Measurements from ENCODE around the gene RAPGEF6.
A peak's percentile ranks its signal among the peaks of the same experiment; 100 is the strongest.

RAPGEF6 gene

GRCh38 chr5:131413605-131414559 lies 221.1 kb downstream of the RAPGEF6 start:
- Histone ChIP-seq H3K4ac (ENCODE audit: low read depth, low read length) (no peak overlapping the region), H3K9me3 (ENCODE audit: insufficient read depth, low read depth, low read length) (no peaks in the 10 kb centered on the region), H2AFZ (ENCODE audit: insufficient read depth, low read length, poor library complexity) (no peak overlapping the region), H2BK120ac (ENCODE audit: insufficient read depth, low read length, poor library complexity) (no peak overlapping the region), H2AK5ac (ENCODE audit: low read length) (no peak overlapping the region), H3K18ac (ENCODE audit: low read length) (no peak overlapping the region), H3K9ac (ENCODE audit: low read length) (no peak overlapping the region), H3K23ac (ENCODE audit: low read length) (no peak overlapping the region), H3K27me3 (ENCODE audit: insufficient read depth, low read length) (no peaks in the 10 kb centered on the region), H3K27ac (ENCODE audit: low read depth, low read length) (no peak overlapping the region), H3K79me1 (ENCODE audit: low read length) (no peaks in the 10 kb centered on the region), H4K12ac (ENCODE audit: low read depth, low read length) (no peak overlapping the region), H3K4me2 (ENCODE audit: low read length) (no peak overlapping the region), H4K91ac (ENCODE audit: low read depth, low read length) (no peak overlapping the region), H3K4me1 (ENCODE audit: control insufficient read depth in 1 of 2, insufficient read depth in 2 of 2, low read length in 2 of 2) (no peaks in the 10 kb centered on the region), H2BK12ac (ENCODE audit: low read length) (no peak overlapping the region), H2BK5ac (ENCODE audit: low read depth, low read length, poor library complexity) (no peak overlapping the region), H3K36me3 (ENCODE audit: control insufficient read depth in 1 of 2, insufficient read depth in 2 of 2, low read length in 2 of 2) (no peaks in the 10 kb centered on the region), H3K14ac (ENCODE audit: low read length) (no peak overlapping the region), H4K8ac (ENCODE audit: low read depth, low read length) (no peak overlapping the region), H3K79me2 (ENCODE audit: control insufficient read depth, insufficient read depth, low read length, poor library complexity) (no peaks in the 10 kb centered on the region), H3K4me3 (ENCODE audit: low read depth, low read length) (no peak overlapping the region)
- DNase-seq = no peak
- WGBS (ENCODE audit: extremely low coverage, insufficient coverage, insufficient read length) = no CpG with 5 or more reads among the region's 4 CpGs

DNA sequence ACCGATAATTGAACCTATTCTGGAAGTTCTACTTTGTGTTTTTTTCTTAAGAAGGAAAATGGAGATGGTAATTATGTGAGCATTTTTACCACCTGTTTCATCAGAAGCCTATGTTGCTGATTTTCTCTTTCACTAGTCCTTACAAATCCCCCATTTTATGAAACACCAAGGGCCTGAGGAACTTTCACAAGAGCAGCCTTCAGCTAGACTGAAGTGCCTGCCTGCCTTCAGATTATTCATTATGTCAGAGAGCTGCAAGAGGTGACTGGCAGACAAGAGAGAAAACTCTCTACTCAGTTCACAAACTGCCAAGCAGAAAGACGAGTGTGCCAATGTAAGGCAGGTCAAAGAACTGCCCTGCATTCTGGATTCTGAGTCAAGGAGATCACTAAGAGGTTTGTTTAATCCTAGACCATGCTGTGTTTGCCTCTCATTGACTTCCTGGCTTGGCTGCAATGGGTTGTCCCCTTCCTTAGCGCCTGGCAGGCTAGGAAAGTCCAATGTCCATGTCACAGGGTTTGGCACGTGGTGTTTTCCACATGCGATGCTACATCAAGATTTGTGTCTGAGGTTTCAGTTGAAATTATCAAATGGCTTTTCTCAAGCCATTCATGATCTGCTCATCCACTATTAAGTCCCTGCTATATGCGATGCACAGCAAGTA lies 227.9 kb downstream of the RAPGEF6 start:
- H3K9me3 ChIP-seq (ENCODE audit: insufficient read depth, low read depth, low read length) = no peaks in the 10 kb centered on the region
- no peaks in the 10 kb centered on the region for H3K79me1 ChIP-seq (ENCODE audit: low read length)
- WGBS (ENCODE audit: extremely low coverage, insufficient coverage, insufficient read length) = no CpG with 5 or more reads among the region's 6 CpGs
- H4K91ac ChIP-seq (ENCODE audit: low read depth, low read length) = no peak overlapping the region
- no peaks in the 10 kb centered on the region for H3K27me3 ChIP-seq (ENCODE audit: insufficient read depth, low read length)
- no peak overlapping the region for H3K27ac ChIP-seq (ENCODE audit: low read depth, low read length)
- H3K23ac ChIP-seq (ENCODE audit: low read length) = no peak overlapping the region
- H3K36me3 ChIP-seq (ENCODE audit: control insufficient read depth in 1 of 2, insufficient read depth in 2 of 2, low read length in 2 of 2) = peaks cover 2 to 11% of the 10 kb centered on the region in 2 experiments
- no peak overlapping the region for H2AFZ ChIP-seq (ENCODE audit: insufficient read depth, low read length, poor library complexity)
- DNase-seq = no peak
- H3K4ac ChIP-seq (ENCODE audit: low read depth, low read length) = no peak overlapping the region
- no peak overlapping the region for H3K4me3 ChIP-seq (ENCODE audit: low read depth, low read length)
- H2BK5ac ChIP-seq (ENCODE audit: low read depth, low read length, poor library complexity) = no peak overlapping the region
- H4K8ac ChIP-seq (ENCODE audit: low read depth, low read length) = no peak overlapping the region
- H3K9ac ChIP-seq (ENCODE audit: low read length) = no peak overlapping the region
- no peak overlapping the region for H2BK12ac ChIP-seq (ENCODE audit: low read length)
- no peak overlapping the region for H3K14ac ChIP-seq (ENCODE audit: low read length)
- no peaks in the 10 kb centered on the region for H3K79me2 ChIP-seq (ENCODE audit: control insufficient read depth, insufficient read depth, low read length, poor library complexity)
- no peak overlapping the region for H2BK120ac ChIP-seq (ENCODE audit: insufficient read depth, low read length, poor library complexity)
- H3K4me2 ChIP-seq (ENCODE audit: low read length) = no peak overlapping the region
- no peak overlapping the region for H3K18ac ChIP-seq (ENCODE audit: low read length)
- no peak overlapping the region for H4K12ac ChIP-seq (ENCODE audit: low read depth, low read length)
- H2AK5ac ChIP-seq (ENCODE audit: low read length) = no peak overlapping the region
- H3K4me1 ChIP-seq (ENCODE audit: control insufficient read depth in 1 of 2, insufficient read depth in 2 of 2, low read length in 2 of 2) = peaks cover 2 to 5% of the 10 kb centered on the region in 2 experiments

GRCh38 chr5:131406076-131406475 lies 229.0 kb downstream of the RAPGEF6 start:
- H4K91ac ChIP-seq (ENCODE audit: low read depth, low read length) = no peak overlapping the region

GRCh38 chr5:131405674-131406073 lies 229.4 kb downstream of the RAPGEF6 start:
- peak in 1 of 2 donors; percentile 17 for DNase-seq
- Histone ChIP-seq H2BK12ac (ENCODE audit: low read length) (no peak overlapping the region), H3K14ac (ENCODE audit: low read length) (no peak overlapping the region), H4K8ac (ENCODE audit: low read depth, low read length) (no peak overlapping the region), H3K18ac (ENCODE audit: low read length) (no peak overlapping the region), H4K91ac (ENCODE audit: low read depth, low read length) (no peak overlapping the region), H2BK5ac (ENCODE audit: low read depth, low read length, poor library complexity) (no peak overlapping the region), H3K36me3 (ENCODE audit: control insufficient read depth in 1 of 2, insufficient read depth in 2 of 2, low read length in 2 of 2) (peaks cover 2 to 11% of the 10 kb centered on the region in 2 experiments), H2AFZ (ENCODE audit: insufficient read depth, low read length, poor library complexity) (no peak overlapping the region), H3K27me3 (ENCODE audit: insufficient read depth, low read length) (no peaks in the 10 kb centered on the region), H2AK5ac (ENCODE audit: low read length) (no peak overlapping the region), H3K4me2 (ENCODE audit: low read length) (no peak overlapping the region), H3K4me3 (ENCODE audit: low read depth, low read length) (no peak overlapping the region), H3K9ac (ENCODE audit: low read length) (no peak overlapping the region), H3K4me1 (ENCODE audit: control insufficient read depth in 1 of 2, insufficient read depth in 2 of 2, low read length in 2 of 2) (peaks cover 2 to 5% of the 10 kb centered on the region in 2 experiments), H3K79me1 (ENCODE audit: low read length) (no peaks in the 10 kb centered on the region), H4K12ac (ENCODE audit: low read depth, low read length) (no peak overlapping the region), H3K79me2 (ENCODE audit: control insufficient read depth, insufficient read depth, low read length, poor library complexity) (no peaks in the 10 kb centered on the region), H2BK120ac (ENCODE audit: insufficient read depth, low read length, poor library complexity) (no peak overlapping the region), H3K4ac (ENCODE audit: low read depth, low read length) (no peak overlapping the region), H3K23ac (ENCODE audit: low read length) (no peak overlapping the region), H3K9me3 (ENCODE audit: insufficient read depth, low read depth, low read length) (no peaks in the 10 kb centered on the region), H3K27ac (ENCODE audit: low read depth, low read length) (no peak overlapping the region)
- no CpG with 5 or more reads among the region's 2 CpGs for WGBS (ENCODE audit: extremely low coverage, insufficient coverage, insufficient read length)

More at GRCh38 chr5:131406076-131406475, 229.0 kb downstream of the RAPGEF6 start:
- Histone ChIP-seq H3K4ac (ENCODE audit: low read depth, low read length) (no peak overlapping the region), H3K18ac (ENCODE audit: low read length) (no peak overlapping the region), H3K27me3 (ENCODE audit: insufficient read depth, low read length) (no peaks in the 10 kb centered on the region), H3K27ac (ENCODE audit: low read depth, low read length) (no peak overlapping the region), H2AFZ (ENCODE audit: insufficient read depth, low read length, poor library complexity) (no peak overlapping the region), H2BK5ac (ENCODE audit: low read depth, low read length, poor library complexity) (no peak overlapping the region), H3K36me3 (ENCODE audit: control insufficient read depth in 1 of 2, insufficient read depth in 2 of 2, low read length in 2 of 2) (peaks cover 2 to 11% of the 10 kb centered on the region in 2 experiments), H2AK5ac (ENCODE audit: low read length) (no peak overlapping the region), H2BK12ac (ENCODE audit: low read length) (no peak overlapping the region), H2BK120ac (ENCODE audit: insufficient read depth, low read length, poor library complexity) (no peak overlapping the region), H3K79me2 (ENCODE audit: control insufficient read depth, insufficient read depth, low read length, poor library complexity) (no peaks in the 10 kb centered on the region), H4K8ac (ENCODE audit: low read depth, low read length) (no peak overlapping the region), H3K23ac (ENCODE audit: low read length) (no peak overlapping the region), H3K4me3 (ENCODE audit: low read depth, low read length) (no peak overlapping the region), H3K4me2 (ENCODE audit: low read length) (no peak overlapping the region), H4K12ac (ENCODE audit: low read depth, low read length) (no peak overlapping the region), H3K9me3 (ENCODE audit: insufficient read depth, low read depth, low read length) (no peaks in the 10 kb centered on the region), H3K14ac (ENCODE audit: low read length) (no peak overlapping the region), H3K79me1 (ENCODE audit: low read length) (no peaks in the 10 kb centered on the region), H3K9ac (ENCODE audit: low read length) (no peak overlapping the region), H3K4me1 (ENCODE audit: control insufficient read depth in 1 of 2, insufficient read depth in 2 of 2, low read length in 2 of 2) (peaks cover 2 to 5% of the 10 kb centered on the region in 2 experiments)
- no CpG with 5 or more reads among the region's 2 CpGs for WGBS (ENCODE audit: extremely low coverage, insufficient coverage, insufficient read length)
- DNase-seq = peak; percentile 58 to 73
